ENCODE data around the gene FAF1.
"Not testable (repeated sequence)": the region's sequence is repeated elsewhere in the genome, so short reads cannot be mapped to it uniquely, and the experiment has no call there.

DNA sequence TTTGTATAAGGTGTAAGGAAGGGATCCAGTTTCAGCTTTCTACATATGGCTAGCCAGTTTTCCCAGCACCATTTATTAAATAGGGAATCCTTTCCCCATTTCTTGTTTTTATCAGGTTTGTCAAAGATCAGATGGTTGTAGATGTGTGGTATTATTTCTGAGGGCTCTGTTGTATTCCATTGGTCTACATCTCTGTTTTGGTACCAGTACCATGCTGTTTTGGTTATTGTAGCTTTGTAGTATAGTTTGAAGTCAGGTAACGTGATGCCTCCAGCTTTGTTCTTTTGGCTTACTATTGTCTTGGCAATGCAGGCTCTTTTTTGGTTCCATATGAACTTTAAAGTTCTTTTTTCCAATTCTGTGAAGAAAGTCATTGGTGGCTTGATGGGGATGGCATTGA is 54.0 kb downstream of the FAF1 start:
- not testable (repeated sequence) for TF ChIP-seq EZH2 (IDR thresholded peaks at IDR 0.05; ENCODE audit: borderline replicate concordance, low read depth, low read length); POLR2A (conservative IDR thresholded peaks at IDR 0.05); ZNF3 (CRISPR knock-in tag; IDR thresholded peaks at IDR 0.05); CC2D1A (IDR thresholded peaks at IDR 0.05); CTCF (IDR thresholded peaks at IDR 0.05 in 2 of 3, conservative IDR thresholded peaks at IDR 0.05 in 1 of 3; ENCODE audit: insufficient read depth in 2 of 3, low read depth in 1 of 3, low read length in 3 of 3); AFF4 (CRISPR knock-in tag; IDR thresholded peaks at IDR 0.05); BRD4 (IDR thresholded peaks at IDR 0.05); TEAD2 (tag; IDR thresholded peaks at IDR 0.05)
- TF ChIP-seq, protein P1, sequence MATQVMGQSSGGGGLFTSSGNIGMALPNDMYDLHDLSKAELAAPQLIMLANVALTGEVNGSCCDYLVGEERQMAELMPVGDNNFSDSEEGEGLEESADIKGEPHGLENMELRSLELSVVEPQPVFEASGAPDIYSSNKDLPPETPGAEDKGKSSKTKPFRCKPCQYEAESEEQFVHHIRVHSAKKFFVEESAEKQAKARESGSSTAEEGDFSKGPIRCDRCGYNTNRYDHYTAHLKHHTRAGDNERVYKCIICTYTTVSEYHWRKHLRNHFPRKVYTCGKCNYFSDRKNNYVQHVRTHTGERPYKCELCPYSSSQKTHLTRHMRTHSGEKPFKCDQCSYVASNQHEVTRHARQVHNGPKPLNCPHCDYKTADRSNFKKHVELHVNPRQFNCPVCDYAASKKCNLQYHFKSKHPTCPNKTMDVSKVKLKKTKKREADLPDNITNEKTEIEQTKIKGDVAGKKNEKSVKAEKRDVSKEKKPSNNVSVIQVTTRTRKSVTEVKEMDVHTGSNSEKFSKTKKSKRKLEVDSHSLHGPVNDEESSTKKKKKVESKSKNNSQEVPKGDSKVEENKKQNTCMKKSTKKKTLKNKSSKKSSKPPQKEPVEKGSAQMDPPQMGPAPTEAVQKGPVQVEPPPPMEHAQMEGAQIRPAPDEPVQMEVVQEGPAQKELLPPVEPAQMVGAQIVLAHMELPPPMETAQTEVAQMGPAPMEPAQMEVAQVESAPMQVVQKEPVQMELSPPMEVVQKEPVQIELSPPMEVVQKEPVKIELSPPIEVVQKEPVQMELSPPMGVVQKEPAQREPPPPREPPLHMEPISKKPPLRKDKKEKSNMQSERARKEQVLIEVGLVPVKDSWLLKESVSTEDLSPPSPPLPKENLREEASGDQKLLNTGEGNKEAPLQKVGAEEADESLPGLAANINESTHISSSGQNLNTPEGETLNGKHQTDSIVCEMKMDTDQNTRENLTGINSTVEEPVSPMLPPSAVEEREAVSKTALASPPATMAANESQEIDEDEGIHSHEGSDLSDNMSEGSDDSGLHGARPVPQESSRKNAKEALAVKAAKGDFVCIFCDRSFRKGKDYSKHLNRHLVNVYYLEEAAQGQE (IDR thresholded peaks at IDR 0.05; ENCODE audit: borderline replicate concordance): not testable (repeated sequence)
- TF ChIP-seq, protein P1 (CRISPR knock-in tag; IDR thresholded peaks at IDR 0.05; ENCODE audit: low read depth): not testable (repeated sequence)
- TF ChIP-seq, protein P2, sequence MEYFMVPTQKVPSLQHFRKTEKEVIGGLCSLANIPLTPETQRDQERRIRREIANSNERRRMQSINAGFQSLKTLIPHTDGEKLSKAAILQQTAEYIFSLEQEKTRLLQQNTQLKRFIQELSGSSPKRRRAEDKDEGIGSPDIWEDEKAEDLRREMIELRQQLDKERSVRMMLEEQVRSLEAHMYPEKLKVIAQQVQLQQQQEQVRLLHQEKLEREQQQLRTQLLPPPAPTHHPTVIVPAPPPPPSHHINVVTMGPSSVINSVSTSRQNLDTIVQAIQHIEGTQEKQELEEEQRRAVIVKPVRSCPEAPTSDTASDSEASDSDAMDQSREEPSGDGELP (CRISPR knock-in tag; IDR thresholded peaks at IDR 0.05; ENCODE audit: borderline replicate concordance): not testable (repeated sequence)

All from K562 (cell line).